Stimulated activated CD8-positive, alpha-beta memory T cell treated with anti-CD3 and anti-CD28 coated beads, Interleukin-15, amount 100 ng/mL, for 1 hour (primary cell): ENCODE measurements around the gene FTO.

Source experiments
- DNase-seq: peaks from one replicate; pipeline ENCODE4 v3.0.0-alpha.2; 2020; ENCODE audit warnings: low read depth

FTO gene

DNA sequence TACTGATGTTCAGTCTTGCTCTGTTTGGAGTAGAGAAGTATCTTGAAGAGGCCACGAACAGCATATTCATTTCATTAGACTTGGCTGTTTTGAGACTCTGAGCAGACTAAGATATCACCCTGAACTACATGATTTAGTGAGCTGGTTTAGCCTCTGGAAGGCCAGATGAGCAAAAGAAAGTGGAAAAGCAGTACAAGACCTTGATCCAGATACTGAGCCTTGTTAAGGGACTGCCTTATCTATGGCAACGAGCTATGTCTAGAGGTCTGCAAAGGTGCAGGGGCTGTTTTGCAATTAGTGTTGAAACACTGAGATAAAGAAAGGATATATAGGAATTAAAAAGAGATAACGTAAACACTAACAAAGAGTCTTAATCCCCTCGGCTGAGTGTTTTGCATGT is 351.2 kb downstream of the FTO start:
- DNase-seq = no peak

DNA sequence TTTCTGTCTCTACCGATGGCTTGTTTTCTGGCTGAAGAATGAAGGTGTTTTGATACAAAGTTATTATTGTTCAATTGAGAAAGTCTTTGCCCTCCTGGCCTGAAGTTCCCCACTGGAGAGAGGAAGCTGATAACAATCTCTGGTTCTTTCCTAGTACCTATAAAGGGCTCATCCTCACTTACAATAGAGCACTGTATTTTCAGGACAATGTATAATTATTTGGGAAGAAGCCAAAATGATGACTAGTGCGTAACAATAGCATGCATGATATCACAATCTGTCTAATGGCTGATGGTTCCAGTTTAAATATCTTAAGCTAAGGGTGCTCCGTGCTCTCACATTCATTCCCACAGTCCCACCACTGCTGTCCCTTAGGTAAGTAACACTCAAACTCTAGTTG is 351.9 kb downstream of the FTO start:
- no peak for DNase-seq

DNA sequence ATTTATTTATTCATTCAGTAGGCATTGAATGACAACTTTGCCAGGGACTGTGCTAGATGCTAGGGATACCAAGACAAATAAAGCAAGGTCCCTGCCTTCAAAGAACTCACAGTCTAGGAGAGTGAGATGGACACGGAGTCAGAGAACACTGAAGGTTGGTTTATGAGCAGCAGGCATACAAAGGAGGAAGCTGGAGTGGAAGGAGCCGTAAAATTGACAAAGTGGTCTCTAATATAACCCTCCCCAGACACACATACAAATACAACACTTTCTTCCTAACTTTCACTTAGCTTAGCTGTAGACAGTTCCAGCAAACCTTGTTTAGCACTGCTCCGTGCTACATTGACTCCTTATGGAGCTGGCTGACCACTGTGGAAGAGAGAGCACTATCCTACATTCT is 353.0 kb downstream of the FTO start:
- DNase-seq = no peak

DNA sequence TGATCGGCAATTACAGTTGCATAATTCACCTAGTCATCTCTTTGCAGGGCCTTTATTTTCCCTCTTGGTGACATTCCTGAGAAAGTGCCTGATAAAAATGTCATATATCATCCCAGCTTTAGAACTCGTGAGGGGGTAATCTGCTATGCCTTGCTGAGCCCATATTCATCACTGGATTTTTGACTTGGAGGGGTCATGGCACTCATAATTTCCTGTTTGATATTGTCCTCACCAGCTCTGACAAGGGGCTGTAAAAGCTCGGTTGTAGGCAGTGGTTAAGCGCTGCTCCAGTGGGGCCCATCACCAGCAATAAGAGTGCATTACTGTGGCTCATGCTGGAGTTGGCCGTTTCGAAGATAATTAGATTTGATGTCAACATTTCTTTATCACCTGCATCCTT is 355.4 kb downstream of the FTO start:
- no peak for DNase-seq

DNA sequence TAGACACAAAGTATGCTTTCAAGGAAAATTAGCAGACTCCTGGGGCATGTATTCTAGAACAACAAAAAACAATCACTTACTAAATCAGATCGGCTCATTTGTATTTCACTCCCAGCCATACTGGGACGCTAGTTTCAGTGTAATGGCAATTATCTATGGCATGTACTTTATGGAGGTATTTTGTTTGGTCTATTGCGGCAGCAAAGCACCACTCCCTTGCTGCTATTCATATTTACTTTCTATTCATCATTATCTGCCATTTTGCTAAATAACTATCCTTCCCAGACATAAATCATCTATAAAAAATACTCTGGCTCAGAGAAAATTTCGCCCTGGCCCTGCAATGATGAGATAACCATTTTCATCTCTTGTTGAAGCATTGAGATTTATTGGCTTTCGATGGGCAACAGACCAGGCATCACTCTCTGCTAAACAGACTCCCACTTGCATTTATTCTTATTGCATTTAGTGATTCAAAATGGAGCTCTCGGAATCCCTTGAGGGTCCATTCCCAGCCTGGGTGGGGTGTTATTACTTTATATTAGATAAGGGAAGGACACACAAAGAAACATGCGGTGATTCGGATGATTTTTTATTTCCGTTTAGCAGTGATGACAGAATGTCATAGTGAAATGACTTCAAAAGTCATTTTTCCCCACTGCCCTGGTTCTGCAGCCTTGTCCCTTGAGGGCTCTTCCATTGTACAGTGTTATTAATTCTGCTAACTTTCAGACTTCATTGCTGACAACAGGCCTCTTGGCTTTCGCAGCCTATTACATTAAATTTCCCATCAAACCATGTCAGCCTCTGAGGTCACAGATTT is 356.9 kb downstream of the FTO start:
- DNase-seq = no peak

DNA sequence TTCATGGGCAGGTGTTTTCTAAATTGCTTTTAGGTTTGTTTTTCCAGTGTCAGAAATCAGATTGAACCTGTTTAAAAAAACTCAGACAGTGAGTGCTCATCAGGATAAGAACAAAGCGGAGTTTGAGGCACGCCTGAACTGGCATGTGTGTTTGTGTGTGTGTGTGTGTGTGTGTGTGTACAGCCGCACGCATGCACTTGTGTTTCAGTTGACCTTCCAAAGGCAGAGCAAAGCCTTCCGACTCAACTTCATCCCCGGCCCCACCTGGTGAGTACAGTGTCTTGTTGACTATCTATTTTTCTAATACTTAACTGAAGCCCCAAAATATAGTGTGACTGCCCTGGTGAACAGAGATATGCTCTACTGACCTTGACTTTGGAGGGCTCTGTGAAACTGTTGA is 357.5 kb downstream of the FTO start:
- no peak for DNase-seq

DNA sequence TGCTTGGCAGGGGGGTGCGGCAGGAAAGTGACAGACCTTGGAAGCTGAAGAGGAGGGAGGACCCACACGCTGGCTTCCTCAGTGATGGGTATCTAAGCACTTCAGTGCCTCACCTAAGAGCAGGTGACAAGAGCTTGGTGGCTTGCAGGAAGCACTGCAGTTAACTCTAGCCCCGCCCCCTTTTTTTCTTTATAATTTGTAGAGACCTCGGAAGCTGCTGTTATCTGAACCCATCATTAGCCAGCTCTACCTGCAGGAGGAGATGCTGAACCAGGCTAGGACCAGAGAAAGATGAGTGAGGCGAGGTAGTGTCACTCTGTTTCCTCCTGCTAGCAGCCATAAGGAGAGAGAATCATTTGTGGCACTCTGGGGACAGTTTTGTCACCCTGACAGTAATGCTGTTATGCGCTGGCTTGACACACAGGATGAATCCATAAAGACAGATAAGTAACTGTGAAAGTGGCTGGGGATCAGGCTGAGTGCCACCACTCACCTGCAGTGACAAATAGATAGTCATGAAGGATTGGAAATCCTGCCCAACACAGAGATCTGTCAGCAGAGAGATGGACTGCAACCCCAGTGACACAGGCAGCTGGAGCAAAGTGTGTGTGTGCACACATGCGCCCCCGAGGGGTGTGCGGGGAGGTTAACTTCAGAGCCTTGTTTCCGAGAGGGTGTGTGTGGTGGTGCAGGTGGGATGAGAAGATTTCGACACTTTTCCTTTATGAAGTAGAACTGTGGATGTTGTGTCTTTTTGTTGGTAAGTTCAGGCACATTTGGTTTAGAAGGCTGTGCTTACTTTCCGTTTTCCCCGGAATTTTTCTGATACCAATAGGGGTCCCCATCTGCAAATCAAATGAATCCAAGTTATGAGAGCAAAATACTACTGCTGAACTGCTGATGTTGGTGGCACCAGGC is 358.7 kb downstream of the FTO start:
- DNase-seq = no peak

DNA sequence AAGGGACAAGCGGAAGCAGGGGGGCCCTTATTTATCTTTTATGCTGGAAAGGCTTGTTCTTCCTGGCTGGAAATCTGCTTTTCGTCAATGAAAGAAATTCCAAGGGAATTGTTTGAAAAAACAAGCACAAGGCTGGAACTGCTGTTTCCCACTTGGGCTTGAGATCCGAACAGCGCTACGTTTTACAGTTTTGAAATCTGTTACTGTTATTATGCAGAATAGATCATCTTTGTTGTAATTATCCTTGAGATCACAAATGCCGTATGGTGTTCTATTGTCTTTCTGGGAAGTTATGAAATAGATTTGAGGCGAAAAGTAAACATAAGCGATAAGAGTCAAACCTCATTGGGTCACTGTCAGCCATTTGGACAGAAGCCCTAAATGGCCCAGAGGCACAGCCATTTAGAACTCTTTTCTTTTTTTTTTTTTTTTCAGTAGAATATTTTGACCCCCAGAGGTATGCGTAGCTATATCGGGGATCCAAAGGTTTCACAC is 359.4 kb downstream of the FTO start:
- DNase-seq = no peak

DNA sequence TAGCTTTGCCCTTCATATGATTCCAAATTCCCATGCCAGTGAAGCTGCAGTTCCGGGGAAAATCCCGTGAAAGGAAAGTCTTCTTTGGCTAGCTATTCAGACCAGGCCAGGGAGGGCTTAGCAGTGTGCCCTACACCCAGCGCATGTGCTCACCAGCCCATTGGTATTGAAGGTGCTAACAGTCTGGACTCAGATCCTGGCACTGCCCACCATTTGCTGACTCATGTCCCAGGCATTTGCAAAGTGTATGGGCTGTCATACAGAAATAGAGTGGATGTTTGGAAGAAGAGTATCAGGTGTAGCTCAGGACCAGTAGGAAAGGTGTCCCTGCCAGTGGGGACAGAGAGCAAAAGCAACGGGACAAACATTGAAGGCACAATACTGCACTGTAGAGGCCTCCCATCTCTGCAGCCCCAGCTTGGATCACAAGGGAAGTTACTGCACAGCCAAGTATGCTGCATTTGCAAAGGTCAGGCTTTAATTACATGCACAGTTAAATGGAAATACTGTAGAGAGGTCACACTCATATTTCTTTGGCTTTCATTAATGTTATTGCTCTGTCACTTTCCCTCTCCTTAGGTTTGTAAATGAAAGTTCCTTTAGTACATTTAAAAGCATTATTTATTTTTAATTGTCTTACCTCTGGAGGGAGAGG is 362.6 kb downstream of the FTO start:
- DNase-seq = no peak

DNA sequence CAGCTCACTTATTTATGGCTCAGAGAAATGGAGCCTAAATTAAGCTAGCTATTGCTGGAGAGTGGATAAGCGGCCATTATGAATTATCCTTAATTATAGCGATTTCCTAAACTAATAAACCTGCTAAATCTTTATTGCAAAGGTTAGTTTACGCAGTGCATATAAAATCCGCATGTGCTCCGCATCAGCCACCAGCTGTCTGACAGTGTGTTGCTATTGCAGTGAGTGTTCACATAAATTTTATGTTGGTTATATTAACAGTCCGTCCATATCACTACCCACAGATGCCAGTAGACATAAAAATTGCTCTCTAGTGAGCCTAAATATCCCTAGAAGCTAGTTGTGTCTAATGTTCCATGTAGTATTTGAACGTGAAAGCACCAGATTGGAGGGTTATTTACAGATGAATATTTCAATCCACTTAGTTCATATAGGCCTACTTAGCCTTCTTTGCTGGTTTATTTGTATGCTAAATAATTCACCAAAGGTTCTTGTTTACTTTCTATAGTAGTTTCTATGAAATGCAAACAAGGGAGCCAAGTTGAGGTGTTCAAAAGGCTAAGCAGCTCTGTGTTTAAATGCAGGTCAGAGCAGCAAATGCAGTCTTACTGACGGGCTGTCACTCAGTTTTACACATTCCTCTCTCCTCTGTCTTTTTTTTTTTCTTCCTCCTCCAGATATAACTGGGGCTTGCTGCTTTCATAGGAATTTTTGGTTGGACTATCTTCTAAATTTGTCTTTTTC is 363.5 kb downstream of the FTO start:
- DNase-seq = no peak

DNA sequence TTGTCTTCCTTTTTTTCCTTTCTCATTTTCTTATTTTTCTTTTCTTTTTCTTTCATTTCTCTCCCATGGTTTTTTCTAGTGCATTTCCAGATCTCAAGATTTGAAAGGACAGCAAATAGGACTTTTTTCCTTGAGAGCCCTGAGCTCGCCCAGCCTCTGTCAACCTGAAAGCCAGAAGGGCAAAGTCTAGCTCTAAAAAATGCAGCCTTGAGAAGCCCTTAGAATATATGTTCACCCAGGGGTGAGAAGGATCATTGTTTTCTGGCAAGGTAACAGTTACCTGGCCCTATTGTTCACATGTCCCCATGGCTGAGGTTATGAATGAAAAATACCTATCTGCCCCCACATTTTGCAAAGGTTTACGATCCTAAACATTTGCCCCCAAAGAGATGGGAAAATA is 364.3 kb downstream of the FTO start:
- no peak for DNase-seq

DNA sequence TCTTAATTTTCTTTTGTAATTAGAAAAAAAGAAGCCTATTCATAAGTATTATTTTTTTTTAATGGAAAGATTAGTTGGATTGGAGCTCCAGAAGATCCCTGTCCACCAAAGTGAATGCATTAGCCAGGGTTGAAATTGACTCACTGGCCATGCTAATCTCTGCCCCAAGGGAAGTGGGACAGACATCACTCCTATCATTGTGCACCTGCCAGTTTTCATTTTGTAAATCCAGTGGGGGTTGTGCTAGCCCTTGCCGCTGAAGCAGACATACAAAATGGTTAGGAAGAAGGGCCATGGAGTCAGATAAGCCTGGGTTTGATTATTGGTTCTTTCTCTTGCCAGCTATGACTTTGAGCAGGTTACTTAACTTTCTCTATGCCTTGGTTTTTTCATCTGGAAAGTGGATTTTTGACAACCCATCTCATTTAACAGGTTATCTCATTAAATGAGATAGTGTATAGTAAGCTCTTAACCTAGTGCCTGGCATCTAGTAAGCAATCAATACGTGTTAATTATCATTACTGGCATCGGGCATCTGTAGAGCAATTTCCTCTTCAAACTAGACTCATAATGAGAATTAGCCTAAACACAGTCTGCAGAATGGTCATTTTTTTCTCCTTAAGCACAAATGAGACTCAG is 365.8 kb downstream of the FTO start:
- DNase-seq = no peak

DNA sequence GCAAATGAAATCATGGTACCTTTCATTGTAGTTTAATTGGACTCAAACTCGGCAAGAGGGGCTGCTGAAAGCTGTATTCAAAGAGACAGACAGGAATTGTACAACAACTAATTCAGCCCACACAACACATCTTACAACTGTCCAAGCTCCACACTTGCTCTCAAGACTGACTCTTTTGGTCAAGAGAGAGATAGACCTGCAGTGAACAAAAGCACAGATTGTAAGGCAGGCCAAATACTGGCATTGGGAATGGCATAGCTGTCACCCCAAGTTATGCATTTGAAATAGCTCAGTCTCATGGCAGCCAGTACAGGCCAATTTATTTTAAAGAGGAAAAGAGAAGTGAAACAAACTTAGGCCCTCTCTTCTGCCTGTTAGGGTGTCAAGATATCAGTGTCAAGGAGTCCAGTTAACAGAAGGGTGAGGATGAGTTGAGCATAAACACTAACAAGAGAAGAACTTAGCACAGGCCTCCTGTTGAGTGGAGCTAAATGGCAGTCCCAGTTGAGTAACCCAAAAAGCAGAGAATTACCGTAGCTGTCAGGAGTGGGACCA is 366.9 kb downstream of the FTO start:
- DNase-seq = no peak

DNA sequence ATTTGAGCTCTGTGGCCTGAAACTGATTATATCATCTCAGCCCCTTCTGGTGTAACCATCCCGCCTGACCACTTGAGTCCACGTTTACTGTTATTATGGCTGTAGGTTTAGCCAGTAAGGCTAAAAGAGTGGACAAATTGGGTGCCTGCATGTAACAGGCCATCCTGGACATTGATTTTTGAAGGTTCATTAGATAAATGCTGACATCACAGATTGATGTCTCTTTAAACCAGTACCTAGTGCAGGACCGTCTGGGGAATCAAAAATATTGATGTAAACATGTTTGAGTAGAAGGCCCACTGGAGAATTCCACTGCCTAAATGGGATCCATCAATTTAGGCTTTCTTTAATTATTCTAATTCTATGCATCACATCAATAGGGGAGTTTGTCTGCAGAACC is 367.6 kb downstream of the FTO start:
- no peak for DNase-seq

DNA sequence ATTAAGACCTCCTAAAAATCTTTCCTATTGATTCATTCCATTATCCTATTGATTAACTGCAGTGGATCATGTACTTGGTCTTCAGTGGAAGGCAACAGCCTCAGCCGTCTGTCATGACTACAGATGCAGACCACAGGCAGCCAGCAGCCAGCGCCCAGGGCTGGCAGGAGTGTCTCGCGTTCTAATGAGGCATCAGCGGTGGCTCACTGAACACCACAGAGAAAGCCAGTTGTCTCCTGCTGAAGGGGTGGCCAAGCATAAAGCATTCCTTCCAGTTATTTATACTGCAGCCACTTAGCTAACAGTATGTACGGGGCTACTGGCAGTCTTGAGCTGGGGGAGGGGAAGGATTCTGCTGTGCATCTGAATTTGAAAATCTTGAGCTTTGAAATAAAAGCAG is 368.3 kb downstream of the FTO start:
- DNase-seq = no peak

DNA sequence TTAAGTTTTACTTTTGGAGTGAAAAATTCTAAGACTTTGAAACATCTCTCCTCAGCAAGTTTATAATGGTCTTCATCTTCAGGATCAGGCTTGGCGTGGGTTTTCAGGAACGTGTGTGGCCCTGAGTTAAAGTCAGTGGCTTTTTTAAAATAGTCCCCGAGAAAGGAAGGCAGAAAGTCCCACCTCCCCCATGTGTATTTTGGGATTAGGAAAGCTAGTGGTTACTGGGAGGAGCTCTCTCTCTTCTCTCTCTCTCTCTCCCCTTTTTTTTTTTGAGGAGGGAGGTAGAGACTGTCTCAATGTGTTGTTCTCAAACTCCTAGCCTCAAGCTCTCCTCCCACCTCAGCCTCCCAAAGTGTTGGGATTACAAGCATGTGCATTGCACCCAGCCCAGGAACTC is 369.4 kb downstream of the FTO start:
- DNase-seq = no peak

DNA sequence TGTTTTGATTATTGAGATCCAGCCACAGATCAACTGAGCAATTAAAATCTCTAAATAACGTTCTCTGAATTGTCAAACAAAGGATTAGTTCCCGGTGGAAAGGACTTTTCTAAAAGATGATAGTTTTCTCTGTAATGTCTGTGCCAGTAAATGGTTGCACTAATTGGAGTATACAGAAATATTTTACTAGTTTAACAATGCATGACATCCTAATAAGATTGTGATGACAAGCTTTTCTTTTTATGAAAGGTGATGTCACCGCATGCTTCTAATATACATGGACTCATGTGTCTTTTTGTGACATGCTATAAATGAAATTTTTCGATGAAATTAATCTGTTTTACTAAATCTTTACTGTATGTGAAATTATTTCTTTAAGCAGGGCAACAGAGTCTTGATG is 371.5 kb downstream of the FTO start:
- DNase-seq = no peak

DNA sequence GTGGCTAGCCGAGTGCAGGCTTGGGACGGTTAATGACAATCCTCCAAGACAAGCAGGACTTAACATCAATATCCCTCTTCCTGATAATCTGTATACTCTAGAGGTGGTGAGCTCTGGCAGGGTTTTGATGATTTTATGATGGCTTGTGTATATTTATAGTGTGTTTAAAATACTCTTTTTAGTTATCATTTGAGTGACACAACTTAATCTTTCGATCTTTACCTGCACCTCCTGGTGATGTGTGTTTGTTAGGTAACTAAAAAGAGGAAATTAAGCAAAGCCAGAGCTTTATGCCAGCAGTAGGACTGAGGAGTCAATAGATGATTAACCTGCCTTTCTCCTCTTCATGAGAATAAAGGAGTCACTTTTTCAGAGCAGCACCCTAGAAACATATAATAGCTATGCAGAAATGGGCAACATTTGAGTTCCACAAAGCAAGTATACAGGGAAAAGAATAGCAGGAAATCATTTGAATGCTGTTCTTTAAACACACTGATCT is 372.1 kb downstream of the FTO start:
- no peak for DNase-seq

DNA sequence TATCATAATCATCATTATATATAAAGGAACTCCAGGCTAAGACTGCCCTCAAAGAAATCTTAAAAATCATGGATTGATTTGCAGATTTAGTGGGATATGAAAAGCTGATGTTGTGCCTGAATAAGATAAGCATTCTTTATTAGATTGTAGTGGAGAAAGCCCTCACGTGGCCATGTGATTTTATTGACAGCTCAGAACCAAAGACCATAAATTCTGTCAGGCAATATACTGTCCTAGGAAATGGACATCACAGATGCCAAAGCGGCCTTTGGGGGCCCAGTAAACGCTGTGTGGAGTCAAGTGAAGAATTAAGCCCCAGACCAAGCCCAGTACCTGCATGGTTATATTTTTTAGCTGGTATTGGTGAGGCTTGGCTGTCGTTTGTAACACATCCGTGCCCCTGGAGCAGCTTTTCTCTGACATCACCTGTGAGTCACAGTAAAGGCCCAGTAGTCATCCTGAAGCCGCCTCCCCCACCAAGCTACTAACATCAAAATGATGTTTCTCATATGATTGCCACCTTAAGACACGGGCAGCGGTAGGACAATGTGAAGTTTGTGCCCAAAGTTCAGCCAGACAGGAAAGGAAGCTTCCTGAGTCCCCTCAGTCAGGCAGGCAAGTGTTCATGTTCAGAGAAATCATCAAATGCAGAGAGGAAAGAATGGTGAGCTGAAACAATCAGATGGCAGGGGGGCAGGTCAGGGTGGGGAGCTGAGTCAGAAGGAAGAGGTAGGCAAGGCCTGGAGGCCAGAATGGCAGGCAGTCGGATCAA is 373.3 kb downstream of the FTO start:
- no peak for DNase-seq

DNA sequence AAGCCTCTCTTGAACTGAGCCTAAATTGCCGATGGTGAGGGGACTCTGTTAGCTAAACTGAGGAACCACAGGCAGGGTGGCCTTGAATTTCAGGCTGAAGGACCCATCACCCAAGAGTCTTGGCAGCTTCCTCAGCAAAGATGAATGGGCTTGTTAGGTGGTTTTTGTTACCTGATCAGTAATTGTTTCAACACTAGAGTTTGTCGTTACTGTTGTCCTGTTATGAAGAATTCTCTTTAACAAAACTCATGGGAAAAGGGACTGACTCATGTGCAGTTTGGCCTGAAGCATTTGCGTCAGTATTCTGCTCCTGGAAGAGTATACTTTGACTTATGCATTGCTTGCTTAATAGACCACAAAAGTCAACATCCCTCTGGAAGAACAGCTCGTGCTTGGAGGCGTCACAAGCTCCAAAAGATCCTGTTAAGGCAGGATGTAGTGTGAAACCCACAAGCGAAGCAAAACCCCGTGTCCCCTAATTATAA is 376.6 kb downstream of the FTO start:
- DNase-seq = no peak
